ENCODE measurements around the gene GPR37.

DNA sequence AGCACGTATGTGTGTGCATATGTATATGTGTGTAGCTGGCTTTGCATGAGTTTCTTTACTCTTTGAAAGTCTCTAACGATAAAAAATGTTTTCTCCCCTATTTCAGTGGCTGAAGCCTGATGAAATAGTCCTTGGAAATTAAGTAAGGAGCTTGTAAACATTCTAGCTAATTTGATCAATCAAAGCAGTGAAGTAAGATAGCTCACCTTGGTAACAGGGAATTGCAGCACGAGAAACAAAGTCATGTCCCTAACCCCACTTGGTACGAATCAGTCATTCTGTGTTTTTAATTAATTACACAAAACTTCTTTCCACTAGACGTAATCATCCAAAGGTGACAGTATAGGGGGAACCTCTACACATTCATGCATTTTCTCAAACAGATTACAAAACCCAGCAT is 41.5 kb downstream of the GPR37 start:
- TF ChIP-seq CTCF (conservative IDR thresholded peaks at IDR 0.05 in 1 of 2, IDR thresholded peaks at IDR 0.05 in 1 of 2; ENCODE audit: low read depth in 1 of 2, low read length in 2 of 2): no peak
- TF ChIP-seq EZH2 (IDR thresholded peaks at IDR 0.05; ENCODE audit: low read length, missing control alignments): no peak

Measured in fibroblast of lung (primary cell).